NCI-H510A treated with DMSO at 0.1 percent for 48 hours (cell line): ENCODE measurements around the gene SRP68.

Experiments used
- DNase-seq: peaks from one replicate; lab custom pipeline; 2025; lab: John Stamatoyannopoulos, UW

SRP68 gene

DNA sequence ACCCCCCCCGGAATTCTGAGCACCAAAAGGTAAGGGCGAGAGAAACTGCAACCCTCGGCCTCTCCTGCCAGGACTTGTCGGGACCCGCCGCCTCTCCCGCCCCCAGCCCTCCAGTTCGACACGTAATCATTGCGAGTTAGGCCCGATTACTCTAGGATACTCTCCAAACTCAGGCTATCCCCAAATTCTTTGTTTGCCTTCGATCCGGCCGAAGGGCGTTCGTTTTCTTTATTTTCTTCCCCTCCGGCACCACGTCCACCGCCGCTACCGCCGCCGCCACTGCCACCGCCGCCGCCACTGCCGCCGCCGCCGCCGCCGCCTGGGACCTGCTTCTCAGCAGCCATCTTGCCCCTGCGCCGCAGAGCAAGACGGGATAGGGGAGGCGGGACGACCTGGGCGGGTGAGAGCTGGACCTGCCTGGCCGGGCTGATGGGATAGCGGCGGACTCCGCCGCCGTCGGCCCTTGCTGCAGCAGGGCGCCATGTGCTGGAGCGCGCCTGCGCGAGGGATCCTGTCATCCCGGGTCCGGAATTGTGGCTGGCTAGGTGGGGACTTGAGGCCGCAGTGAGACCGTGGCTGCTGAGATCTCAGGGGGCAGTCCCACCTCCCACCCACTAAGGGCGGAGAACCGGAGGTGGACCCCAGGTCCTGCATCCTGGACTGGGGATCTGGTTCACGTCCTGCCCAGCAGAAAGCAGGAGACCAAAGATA is at the start of gene SRP68:
Gene SRP68 (minus strand): TSS at position 370 of the 711 bp plus-strand sequence. CDS start 26 bp downstream, at position 344.
- peak; percentile 89 for DNase-seq

DNA sequence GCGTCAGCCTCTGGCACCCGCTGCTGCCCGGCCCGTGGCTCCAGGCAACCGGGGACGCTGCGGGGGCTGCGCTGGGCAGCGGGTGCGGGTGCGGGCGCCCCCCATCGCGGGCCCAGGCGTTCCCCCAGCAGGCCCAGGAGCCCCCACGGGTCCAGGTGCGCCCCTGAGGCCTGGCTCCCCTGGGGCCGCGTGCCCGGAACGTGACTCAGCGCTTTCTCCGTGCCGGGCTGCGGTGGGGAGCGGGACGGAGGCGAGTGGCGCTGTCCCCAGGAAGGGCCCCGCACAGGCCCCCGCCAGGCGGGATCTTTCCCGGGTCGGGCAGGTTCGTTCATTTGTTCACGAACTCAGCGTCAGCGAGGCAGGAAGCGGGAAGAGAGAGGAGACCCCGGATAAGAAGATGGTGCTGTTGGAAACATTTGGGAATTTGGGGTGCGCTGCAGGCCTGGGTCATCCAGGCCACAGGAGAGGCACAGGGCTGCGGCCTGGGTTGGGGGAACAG is 49.7 kb upstream of the SRP68 start:
- no peak for DNase-seq

DNA sequence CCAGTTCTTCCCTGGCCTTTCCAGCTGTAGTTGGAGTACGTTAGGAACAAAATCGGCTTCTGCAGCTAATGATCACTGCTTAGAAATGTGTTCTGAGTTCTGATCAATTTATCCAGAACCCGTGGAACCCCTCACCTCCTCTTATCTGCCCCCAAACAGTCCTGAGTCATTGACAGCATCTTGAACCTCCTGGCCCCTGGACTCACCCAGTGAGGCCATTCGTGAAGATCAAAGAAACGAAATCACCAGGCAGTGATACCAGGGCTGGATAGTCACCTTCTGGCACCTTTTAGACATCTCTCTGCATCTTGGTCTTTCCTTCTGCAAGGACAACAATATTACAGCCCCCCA is 48.3 kb upstream of the SRP68 start:
- DNase-seq = no peak

DNA sequence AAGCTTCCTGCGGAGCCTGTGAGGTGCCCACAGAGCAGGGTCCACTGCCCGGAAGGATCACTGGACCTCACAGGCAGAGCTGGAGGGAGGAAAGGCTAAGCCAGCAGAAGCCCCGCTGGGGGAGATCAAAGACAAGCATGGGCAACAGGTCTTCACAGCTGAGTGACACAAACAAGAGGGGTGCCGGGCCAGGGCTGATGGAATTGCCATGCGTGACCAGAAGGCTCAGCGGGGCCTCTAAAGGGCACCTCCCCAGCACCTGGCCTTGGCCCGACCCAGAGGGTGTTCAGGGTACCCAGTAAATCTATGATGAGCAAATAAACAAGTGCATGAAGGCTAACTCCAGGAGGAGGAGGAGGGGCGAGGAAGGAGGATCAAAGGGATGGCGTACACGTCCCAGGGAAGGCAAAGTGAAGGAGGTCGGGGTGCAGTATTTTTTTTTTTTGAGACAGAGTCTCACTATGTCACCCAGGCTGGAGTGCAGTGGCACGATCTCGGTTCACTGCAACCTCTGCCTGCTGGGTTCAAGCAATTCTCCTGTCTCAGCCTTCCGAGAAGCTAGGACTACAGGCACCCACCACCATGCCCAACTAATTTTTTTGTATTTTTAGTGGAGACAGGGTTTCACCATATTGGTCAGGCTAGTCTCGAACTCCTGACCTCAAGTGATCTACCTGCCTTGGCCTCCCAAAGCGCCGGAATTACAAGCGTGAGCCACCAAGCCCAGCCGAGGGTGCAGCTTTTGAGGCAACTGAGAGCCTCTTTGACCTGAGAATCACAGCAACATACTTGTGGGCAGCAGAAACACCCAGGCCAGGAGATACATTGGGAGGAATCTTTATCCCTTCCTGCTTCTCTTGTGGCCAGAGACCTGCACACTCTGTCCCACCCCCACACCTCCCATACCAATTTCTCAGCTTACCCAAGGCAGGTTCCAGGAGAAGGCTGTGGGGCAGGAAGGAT is 47.4 kb upstream of the SRP68 start:
- no peak for DNase-seq

DNA sequence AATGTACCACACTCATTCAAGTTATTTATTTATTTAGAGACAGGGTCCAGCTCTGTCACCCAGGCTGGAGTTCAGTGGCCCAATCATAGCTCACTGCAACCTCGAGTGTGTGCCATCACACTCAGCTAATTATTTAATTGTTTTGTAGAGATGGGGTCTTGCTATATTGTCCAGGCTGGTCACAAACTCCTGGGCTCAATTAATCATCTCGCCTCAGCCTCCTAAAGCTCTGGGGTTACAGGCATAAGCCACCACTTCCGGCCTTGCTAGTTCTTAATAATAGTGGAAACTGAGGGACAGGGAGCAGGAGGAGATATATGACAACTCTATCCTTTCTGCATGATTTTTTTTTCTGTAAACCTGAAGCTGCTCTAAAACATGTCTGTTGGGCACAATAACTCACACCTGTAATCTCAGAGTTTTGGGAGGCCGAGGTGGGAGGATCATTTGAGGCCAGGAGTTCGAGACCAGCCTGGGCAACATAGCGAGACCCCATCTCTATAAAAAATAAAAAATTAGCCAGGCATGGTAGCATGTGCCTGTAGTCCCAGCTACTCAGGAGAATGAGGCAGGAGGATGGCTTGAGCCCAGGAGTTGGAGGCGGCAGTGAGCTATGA is 42.9 kb upstream of the SRP68 start:
- no peak for DNase-seq

DNA sequence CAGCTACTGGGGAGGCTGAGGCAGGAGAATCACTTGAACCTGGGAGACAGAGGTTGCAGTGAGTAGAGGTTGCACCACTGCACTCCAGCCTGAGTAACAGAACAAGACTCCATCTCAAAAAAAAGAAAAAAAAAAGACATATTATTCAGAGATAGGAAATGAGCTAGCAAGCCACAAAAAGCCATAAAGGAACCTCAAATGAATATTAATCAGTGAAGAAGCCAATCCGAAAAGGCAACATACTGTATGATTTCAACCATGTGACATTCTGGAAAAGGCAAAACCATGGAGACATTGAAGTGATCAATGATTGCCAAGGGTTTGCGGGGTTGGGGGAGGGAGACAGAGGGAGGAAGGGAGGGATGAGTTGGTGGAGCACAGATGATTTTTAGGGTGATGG is 39.6 kb upstream of the SRP68 start:
- DNase-seq = no peak

DNA sequence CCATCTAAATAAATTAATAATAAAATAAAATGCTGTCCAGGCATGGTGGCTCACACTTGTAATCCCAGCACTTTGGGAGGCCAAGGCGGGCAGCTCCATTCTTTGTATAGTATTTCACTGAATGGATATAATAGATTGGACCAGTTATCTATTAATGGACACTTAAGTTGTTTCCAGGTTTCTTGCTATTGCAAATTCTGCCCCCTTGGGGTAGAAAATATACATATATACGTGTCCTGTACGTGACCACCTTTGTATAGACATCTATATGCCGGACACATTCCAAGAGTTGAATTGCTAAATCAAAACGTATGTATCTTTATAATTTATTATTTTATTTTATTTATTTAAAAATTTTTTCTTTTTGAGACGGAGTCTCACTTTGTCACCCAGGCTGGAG is 35.2 kb upstream of the SRP68 start:
- no peak for DNase-seq

DNA sequence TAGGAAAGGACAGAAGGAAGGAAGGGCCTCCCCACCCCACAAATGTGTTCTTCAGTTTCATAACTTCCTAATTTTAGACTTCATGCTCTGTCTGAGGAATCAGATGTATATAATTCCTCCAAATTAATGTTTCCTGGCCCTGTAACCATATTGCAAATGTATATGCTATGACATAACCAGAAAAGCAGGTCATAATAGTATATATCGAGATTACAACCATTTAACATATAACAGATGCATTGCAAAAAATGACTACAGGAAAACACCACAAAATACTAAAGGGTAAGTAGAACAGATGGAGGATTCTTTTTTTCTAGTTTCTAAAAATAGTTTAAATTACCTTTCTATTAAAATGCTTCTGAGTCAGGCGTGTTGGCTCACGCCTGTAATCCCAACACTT is 34.4 kb upstream of the SRP68 start:
- no peak for DNase-seq

DNA sequence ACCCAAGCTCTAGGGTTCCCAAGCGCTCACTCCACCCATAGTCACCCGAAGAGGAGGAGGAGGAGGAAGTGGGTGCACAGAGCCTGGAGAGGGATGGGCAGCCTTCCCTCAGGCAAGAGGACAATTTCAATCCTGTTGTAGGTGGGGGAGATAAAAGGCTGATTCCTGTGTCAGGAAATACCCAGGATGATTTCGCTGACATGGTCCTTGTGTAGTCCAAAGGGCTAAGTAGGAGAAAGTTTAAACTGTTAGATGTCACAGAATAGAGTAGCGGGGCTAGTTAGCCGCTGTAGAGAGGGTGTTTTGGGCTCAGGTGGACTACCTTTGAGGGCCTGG is 32.5 kb upstream of the SRP68 start:
- no peak for DNase-seq

DNA sequence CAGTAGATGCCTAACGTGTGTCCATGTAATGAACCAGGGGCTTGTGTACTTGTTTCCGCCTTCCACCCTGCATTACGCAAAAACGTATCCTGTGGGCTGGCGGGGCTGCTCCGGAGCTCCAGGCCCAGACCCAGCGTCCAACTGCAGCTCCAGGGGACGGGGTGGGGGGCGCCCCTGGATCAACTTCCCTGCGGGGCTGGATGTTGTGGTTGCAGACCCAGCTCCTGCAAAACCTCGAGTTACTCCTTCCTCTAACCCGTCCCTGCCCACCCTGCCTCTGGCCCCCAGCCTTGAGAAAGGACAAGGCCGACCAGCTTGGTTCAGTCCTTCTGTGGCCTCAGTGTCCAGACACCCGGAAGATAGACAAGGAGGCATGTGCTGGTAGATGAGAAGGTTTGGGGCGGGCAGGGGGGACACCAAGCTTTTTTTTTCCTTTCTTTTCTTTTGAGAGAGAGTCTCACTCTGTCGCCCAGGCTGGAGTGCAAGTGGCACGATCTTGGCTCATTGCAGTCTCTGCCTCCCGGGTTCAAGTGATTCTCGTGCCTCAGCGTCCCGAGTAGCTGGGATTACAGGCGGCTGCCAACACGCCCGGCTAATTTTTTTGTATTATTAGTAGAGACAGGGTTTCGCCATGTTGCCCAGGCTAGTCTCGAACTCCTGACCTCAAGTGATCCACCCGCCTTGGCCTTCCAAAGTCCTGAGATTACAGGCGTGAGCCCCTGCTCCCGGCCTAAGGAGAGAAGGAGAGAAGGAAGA is 32.0 kb upstream of the SRP68 start:
- no peak for DNase-seq

DNA sequence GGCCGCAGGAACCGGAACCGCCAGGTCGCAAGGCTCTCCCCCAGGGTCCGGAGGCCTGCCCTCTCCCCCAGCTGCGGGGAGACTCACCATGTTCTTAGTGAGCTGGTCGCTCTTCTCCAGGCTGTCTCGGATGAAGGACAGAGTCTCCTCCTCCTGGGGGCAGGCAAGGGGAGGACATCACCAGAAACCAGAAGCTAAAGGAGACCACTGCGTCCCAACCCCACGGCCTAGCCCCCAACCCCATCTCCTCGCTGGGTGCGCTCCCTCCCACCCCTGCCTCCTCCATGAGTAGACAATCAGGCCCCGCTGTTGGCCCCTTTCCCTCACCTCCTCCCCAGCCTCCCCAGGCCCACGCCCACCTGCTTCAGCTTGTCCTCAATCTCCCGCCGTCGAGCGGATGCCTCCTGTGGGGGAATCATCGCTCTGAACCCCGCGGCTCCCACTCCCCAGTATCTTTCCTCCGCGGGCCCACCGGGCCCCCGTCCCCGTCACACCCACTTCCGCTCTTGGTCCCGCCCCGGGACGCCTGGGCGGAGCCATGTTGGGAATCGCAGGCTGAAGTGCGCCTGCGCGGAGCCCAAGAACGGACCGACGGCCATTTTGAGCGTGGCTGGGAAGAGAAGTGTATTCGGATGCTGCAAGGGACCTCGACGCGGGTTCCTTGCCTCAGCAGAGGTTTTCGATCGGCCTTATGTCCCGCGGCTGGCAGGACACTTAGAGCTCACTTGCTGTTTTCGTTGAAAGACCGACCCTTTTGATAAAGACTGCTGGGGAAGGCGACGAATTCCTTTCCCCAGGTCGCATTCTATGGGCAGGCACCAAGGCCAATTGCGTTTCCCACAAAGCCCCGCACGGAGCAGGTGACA is 31.2 kb upstream of the SRP68 start, which contains the start of gene EXOC7:
Gene EXOC7 (minus strand): TSS at position 514 of the 866 bp plus-strand sequence. CDS start 95 bp downstream, at position 419.
- peak; percentile 95 for DNase-seq

DNA sequence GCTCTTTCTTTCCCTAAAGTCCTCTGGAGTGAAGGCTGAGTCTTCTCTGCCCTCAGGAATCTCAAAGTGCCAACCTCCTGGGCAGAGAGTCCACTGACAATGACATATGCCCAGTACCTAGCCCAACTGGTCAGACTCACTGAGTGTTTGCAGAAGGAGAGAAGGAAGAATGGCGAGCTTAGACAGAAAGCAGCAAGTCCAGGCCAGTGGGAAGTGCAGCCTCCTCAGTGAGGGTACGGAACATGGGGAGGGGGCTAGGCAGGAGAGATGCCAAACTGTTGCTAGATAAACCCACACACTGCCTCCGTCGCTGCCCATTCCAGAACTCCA is 30.6 kb upstream of the SRP68 start:
- no peak for DNase-seq

DNA sequence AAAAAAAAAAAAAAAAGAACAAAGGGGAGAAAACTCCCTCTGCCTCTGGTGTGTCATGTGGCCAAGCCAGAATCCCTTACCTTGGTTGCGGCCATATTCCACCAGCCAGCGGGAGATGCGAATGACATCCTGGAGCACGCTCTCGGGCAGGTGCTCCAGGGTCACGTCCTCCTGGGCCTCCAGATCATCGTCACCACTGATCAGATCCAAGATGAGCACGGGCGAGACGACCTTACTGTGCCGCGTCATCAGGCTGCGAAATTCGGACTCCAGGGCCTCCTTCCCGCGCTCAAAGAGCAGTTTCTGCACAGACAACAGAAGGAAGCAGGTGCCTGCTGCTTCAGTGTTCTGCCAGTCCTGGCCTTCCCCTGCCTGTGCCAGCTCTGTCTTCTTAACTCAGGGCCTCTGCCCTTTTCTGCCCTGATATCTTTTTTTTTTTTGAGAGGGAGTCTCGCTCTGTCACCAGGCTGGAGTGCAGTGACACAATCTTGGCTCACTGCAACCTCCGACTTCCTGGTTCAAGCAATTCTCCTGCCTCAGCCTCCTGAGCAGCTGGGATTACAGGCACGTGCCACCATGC is 25.5 kb upstream of the SRP68 start:
- no peak for DNase-seq

DNA sequence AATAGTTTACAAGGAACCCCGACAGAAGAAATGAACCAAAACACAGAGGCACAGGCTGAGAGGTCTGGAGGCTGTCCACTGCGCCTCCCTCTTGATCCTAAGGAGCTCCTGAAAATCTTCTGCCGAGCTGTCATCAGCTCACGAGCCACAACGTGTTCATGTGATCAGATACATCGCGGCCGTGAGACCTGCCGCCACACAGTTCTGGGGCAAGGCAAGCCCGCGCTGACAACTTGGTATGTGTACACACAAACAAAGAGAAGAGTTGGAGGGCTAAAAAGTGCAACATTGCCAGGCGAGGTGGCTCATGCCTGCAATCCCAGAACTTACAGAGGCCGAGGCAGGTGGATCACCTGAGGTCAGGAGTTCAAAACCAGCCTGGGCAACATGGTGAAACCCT is 23.6 kb upstream of the SRP68 start:
- no peak for DNase-seq

DNA sequence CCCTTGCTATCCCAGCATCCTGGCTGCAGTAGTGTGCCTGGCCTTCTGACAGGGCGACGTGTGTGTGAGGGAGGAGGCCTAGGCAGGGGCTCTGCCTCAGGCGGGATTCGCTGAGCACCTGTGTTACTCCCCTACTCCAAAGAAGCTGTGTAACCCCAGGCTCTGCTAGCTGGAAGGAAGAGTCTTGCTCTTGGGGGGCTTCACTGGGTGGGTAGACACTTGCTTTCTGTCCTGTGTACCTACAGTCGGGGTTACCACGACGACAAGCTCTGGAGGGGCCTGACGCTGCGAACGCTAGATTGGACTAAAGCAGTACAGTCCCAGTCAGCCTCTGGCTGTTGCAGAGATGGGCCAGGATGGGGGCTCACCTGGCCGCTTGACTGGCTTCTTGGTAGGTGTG is 21.7 kb upstream of the SRP68 start:
- no peak for DNase-seq

DNA sequence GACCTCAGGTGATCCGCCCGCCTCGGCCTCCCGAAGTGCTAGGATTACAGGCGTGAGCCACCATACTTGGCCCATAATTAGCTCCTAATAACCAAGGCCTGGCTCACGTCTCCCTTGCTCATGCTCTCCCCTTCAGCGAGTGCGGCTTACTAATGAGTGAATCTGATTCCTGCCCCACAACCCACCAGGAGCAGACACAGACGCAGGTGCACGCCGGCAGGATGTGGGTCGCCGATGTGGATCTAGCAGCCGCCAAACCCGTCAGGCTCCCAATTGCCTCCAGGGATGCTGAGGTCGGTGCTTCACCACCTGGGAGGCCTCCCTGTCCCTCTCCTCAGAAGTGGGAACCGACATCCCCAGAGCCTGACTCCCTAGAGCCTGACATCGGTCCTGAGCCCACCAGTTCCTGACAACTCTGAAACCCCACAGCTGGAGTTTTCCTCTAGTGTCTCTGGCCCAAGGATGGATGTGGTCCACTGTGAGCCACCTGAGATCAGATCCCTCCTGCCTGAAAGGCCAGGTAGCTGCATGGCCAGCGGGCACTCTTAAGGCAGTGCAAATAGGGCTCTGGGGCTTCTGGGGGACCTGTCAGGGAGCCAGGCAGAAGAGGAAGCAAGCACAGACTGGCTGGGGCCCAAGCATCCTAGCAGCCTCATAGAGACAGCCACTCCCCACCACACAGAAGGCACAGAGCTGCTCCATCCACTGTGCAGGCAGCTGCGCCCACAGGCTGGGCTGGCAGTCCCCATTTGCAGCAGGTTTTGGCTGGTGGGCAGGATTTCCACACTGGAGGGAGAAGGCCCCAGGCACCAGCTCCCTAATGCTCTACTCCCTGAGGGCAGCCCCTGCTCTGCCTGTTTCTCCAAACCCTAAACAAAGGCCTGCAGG is 20.5 kb upstream of the SRP68 start:
- DNase-seq = no peak

DNA sequence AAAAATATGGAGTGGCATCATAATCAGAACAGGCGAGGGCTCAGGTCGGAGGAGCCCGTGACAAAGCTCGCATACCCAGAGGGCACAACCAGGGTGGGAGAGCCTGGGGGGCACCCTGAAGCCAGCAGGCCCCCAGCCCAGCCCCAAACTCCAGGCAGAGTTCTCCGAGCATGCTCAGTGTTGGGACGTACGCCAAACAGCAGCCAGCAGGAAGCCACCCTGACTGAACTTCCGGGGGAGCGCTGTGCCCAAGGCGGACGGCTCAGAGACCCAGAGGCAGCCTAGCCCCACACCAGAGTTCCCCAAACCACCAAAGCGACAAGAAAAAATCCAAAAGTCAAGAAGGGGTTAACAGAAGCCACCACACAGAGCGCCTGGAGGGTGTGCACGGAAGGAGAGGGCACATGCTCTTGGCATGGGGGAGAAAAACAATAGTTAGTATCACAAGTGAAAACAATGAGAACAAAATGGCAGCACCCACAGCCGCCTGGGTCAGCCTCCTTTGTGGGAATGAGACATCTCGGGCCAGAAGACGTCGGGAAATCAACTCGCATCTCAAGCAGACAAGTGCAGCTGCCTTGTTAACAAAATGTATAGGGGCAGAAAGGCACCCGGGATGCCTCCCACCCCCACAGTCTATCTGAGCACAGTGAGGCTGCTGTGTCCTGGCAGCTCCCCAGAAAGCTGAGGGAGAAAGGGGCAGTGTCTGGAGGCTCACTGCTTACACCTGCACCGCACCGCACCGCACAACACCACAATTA is 19.4 kb upstream of the SRP68 start:
- DNase-seq = no peak

DNA sequence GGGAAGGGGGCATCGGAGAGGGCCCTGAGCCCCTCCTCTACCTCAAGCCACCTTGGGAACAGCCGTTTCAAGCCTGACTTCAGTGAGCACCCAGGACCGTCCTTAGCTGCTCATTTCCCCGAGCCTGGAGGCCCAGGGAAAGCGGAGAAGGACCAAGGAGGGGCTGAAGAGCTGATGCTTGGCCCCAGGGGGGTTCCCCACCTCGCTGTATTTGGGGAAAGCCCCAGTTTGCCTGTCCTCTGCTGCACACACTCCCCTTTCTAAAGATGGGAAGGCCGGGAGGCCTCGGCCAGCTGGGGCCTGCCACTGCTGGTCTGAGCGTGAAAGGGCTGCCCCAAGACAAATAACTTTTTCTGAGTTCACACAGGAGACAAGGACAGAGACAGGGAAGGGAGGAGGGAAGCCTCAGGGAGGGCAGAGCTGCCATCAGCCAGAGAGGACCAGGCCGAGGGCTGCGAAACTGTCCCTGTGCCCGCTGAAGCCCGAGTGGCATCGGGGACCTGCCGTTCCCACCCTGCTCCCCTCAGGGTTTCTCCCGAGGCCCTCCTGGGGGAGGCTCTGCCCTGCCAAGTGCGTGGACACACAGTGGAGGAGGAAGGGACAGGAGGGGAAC is 18.3 kb upstream of the SRP68 start:
- no peak for DNase-seq
